Activated CD8-positive, alpha-beta T cell treated with anti-CD3 and anti-CD28 coated beads for 36 hours (primary cell): ENCODE measurements around the gene MYH10. TPM values are rescaled to one million over a fixed set of nuclear protein-coding genes. Genes with fewer than 3 reads are reported as not detected.

Experiments used
- ATAC-seq: fragments of 200-7000 bp; cut with Tn5 transposase; one replicate; pipeline ENCODE4 v1.10.0; 2021; ENCODE audit warnings: mild to moderate bottlenecking, moderate library complexity
- CTCF ChIA-PET: fragments of 350-600 bp; sonication (Branson Sonifier 250); formaldehyde crosslinking; loops from one replicate; lab custom pipeline; 2021; ENCODE audit warnings: antibody characterized with exemption; lab: Charles Lee
- POLR2A ChIA-PET: fragments of 350-600 bp; sonication (Branson Sonifier 250); formaldehyde crosslinking; loops from one replicate; lab custom pipeline; 2021; ENCODE audit warnings: antibody characterized with exemption; lab: Charles Lee
- DNase-seq: peaks from one replicate; pipeline ENCODE4 v3.0.0-alpha.2; 2020
- H3K27ac Mint-ChIP-seq: one replicate; pipeline ENCODE4 v1.8.0; 2021; ENCODE audit warnings: mild to moderate bottlenecking, mixed read lengths
- H3K27me3 Mint-ChIP-seq: one replicate; pipeline ENCODE4 v1.8.0; 2021; ENCODE audit warnings: mixed read lengths
- H3K36me3 Mint-ChIP-seq: one replicate; pipeline ENCODE4 v1.8.0; 2021; ENCODE audit warnings: low read depth, mixed read lengths
- H3K4me1 Mint-ChIP-seq: one replicate; pipeline ENCODE4 v1.8.0; 2021; ENCODE audit warnings: low read depth, mixed read lengths
- H3K4me3 Mint-ChIP-seq: one replicate; pipeline ENCODE4 v1.8.0; 2021; ENCODE audit warnings: mild to moderate bottlenecking, moderate library complexity, mixed read lengths
- H3K9me3 Mint-ChIP-seq: one replicate; pipeline ENCODE4 v1.8.0; 2021; ENCODE audit warnings: mixed read lengths
- CTCF ChIP-seq: fragments of 200-600 bp; IDR thresholded peaks from one replicate; pipeline ENCODE4 v1.8.0; 2022; ENCODE audit warnings: antibody characterized with exemption, mild to moderate bottlenecking
- intact Hi-C: fragments of 100-400 bp; cut with micrococcal nuclease; formaldehyde crosslinking; loops from one replicate; pipeline ENCODE4 v1.10.0; 2022
- total RNA-seq, 2 experiments: library from RNA; stranded (reverse); gene quantifications; one replicate each; pipeline ENCODE4 v1.2.3, GENCODE V29; 2021

The MYH10 gene
- total RNA-seq, 2 experiments from 2014 or later = 19.9 to 23.7 TPM

GRCh38 chr17:8494506-8495111, 135.9 kb downstream of the MYH10 start:
- H3K4me3 Mint-ChIP-seq = no peak overlapping the region
- H3K4me1 Mint-ChIP-seq = no peaks in the 10 kb centered on the region
- intact Hi-C loops = no loop called here
- DNase-seq = no peak
- H3K27me3 Mint-ChIP-seq = no peaks in the 10 kb centered on the region
- ATAC-seq = no peak
- ChIA-PET POLR2A (interaction anchor here (0.5 to 2.1 kb wide), 2 partner anchors 48 to 210 kb away, joined by 3 to 4 read pairs; no protein-coding TSS in a partner anchor), CTCF (interaction anchor here (1.0 to 1.2 kb wide), 3 partner anchors 9 to 85 kb away, joined by 3 to 6 read pairs (median 3); no protein-coding TSS in a partner anchor)
- no peak overlapping the region for H3K27ac Mint-ChIP-seq
- H3K36me3 Mint-ChIP-seq = peaks cover 17% of the 10 kb centered on the region
- H3K9me3 Mint-ChIP-seq = no peaks in the 10 kb centered on the region
- TF ChIP-seq CTCF = no peak

- ChIA-PET CTCF (interaction anchor here (1.0 to 1.2 kb wide), 3 partner anchors 8 to 84 kb away, joined by 3 to 6 read pairs (median 3); no protein-coding TSS in a partner anchor), POLR2A (interaction anchor here (2.1 kb wide), 1 partner anchor 47 kb away, joined by 4 read pairs; no protein-coding TSS in a partner anchor)
- peaks cover 17% of the 10 kb centered on the region for H3K36me3 Mint-ChIP-seq
- H3K4me1 Mint-ChIP-seq = no peaks in the 10 kb centered on the region
- no peak for ATAC-seq
- no peak for DNase-seq
- intact Hi-C loops = no loop called here
- no peaks in the 10 kb centered on the region for H3K27me3 Mint-ChIP-seq
- H3K4me3 Mint-ChIP-seq = no peak overlapping the region
- TF ChIP-seq CTCF = no peak
- no peak overlapping the region for H3K27ac Mint-ChIP-seq
- no peaks in the 10 kb centered on the region for H3K9me3 Mint-ChIP-seq
These were observed 136.5 kb downstream of the MYH10 start for GRCh38 chr17:8494021-8494420.

- CTCF ChIA-PET = no interaction called here
- no peak for TF ChIP-seq CTCF
- H3K4me3 Mint-ChIP-seq = no peak overlapping the region
- no peaks in the 10 kb centered on the region for H3K4me1 Mint-ChIP-seq
- ATAC-seq (no peak), DNase-seq (no peak)
- intact Hi-C loops = no loop called here
- H3K36me3 Mint-ChIP-seq = peaks cover 19% of the 10 kb centered on the region
- no peaks in the 10 kb centered on the region for H3K27me3 Mint-ChIP-seq
- POLR2A ChIA-PET = interaction anchor here (2.1 kb wide), 1 partner anchor 45 kb away, joined by 4 read pairs; no protein-coding TSS in a partner anchor
- H3K27ac Mint-ChIP-seq = no peak overlapping the region
- no peaks in the 10 kb centered on the region for H3K9me3 Mint-ChIP-seq
These were observed 138.4 kb downstream of the MYH10 start for GRCh38 chr17:8492121-8492520.

- no peak overlapping the region for H3K4me3 Mint-ChIP-seq
- ChIA-PET POLR2A (no interaction called here), CTCF (no interaction called here)
- no peaks in the 10 kb centered on the region for H3K9me3 Mint-ChIP-seq
- H3K27ac Mint-ChIP-seq = no peak overlapping the region
- intact Hi-C loops = no loop called here
- DNase-seq = no peak
- peaks cover 24% of the 10 kb centered on the region for H3K36me3 Mint-ChIP-seq
- no peaks in the 10 kb centered on the region for H3K27me3 Mint-ChIP-seq
- TF ChIP-seq CTCF = no peak
- ATAC-seq = no peak
- H3K4me1 Mint-ChIP-seq = no peaks in the 10 kb centered on the region
These were observed 140.1 kb downstream of the MYH10 start for GRCh38 chr17:8490256-8491023.

GRCh38 chr17:8489841-8490240, 140.7 kb downstream of the MYH10 start:
- Mint-ChIP-seq H3K9me3 (peaks cover 2% of the 10 kb centered on the region), H3K36me3 (peaks cover 25% of the 10 kb centered on the region), H3K4me3 (no peak overlapping the region), H3K27me3 (no peaks in the 10 kb centered on the region), H3K4me1 (no peaks in the 10 kb centered on the region), H3K27ac (no peak overlapping the region)
- TF ChIP-seq CTCF = no peak
- ATAC-seq (no peak), DNase-seq (no peak)
- ChIA-PET CTCF (no interaction called here), POLR2A (interaction anchor here (0.6 kb wide), 1 partner anchor 104 kb away, joined by 3 read pairs; no protein-coding TSS in a partner anchor)
- intact Hi-C loops = no loop called here
